Liver (tissue), 9 donors: ENCODE results near the gene CHST6. TPM values are rescaled to one million over a fixed set of nuclear protein-coding genes. Genes with fewer than 3 reads are reported as not detected.
A peak's percentile ranks its signal among the peaks of the same experiment; 100 is the strongest.

Source experiments
- DNase-seq: peaks from one replicate; pipeline ENCODE4 v3.0.0-alpha.2; 2017; ENCODE audit warnings: low spot score
- H3K27ac ChIP-seq, 2 donors: one replicate each; pipeline ENCODE4 v1.7.0; 2013; ENCODE audit warnings: inconsistent platforms in 2 of 2, low read length in 2 of 2, control low read depth in 1 of 2, low read depth in 1 of 2, mild to moderate bottlenecking in 1 of 2
- H3K27me3 ChIP-seq, 4 donors: one replicate each; pipeline versions ENCODE4 v1.6.1 to v1.7.0; 2013; ENCODE audit warnings: low read length in 3 of 4, inconsistent platforms in 1 of 4, mild to moderate bottlenecking in 1 of 4, moderate library complexity in 1 of 4; ENCODE audit not compliant: control insufficient read depth in 4 of 4, insufficient read depth in 4 of 4
- H3K36me3 ChIP-seq, 4 donors: one replicate each; pipeline versions ENCODE4 v1.6.1 to v1.7.0; 2013; ENCODE audit warnings: low read length in 3 of 4, mild to moderate bottlenecking in 3 of 4, low read depth in 1 of 4, moderate library complexity in 1 of 4; ENCODE audit not compliant: control insufficient read depth in 4 of 4, insufficient read depth in 3 of 4
- H3K4me1 ChIP-seq, 4 donors: one replicate each; pipeline versions ENCODE4 v1.6.1 to v1.7.0; 2013; ENCODE audit warnings: low read length in 3 of 4, mild to moderate bottlenecking in 3 of 4, moderate library complexity in 1 of 4; ENCODE audit not compliant: control insufficient read depth in 4 of 4, insufficient read depth in 4 of 4
- H3K4me3 ChIP-seq, 3 donors: one replicate each; pipeline versions ENCODE4 v1.6.1 to v1.7.0; 2013; ENCODE audit warnings: low read length in 3 of 3, control low read depth in 1 of 3, low read depth in 1 of 3, mild to moderate bottlenecking in 1 of 3
- H3K9ac ChIP-seq, 2 donors: one replicate each; pipeline ENCODE4 v1.7.0; 2013; ENCODE audit warnings: low read length in 2 of 2, mild to moderate bottlenecking in 2 of 2, moderate library complexity in 2 of 2, control low read depth in 1 of 2, low read depth in 1 of 2
- H3K9me3 ChIP-seq, 4 donors: one replicate each; pipeline versions ENCODE4 v1.6.1 to v1.7.0; 2013; ENCODE audit warnings: low read length in 3 of 4; ENCODE audit not compliant: control insufficient read depth in 4 of 4
- EGR1 ChIP-seq, 2 donors: IDR thresholded peaks; 2 replicates each; pipeline ENCODE4 v1.6.1; 2016 to 2018; ENCODE audit warnings: antibody characterized with exemption in 2 of 2, low read depth in 2 of 2
- FOXA1 ChIP-seq: IDR thresholded peaks from 2 replicates; pipeline ENCODE4 v1.6.1; 2016; ENCODE audit warnings: antibody characterized with exemption
- FOXA2 ChIP-seq: IDR thresholded peaks from 2 replicates; pipeline ENCODE4 v1.6.1; 2016; ENCODE audit warnings: antibody characterized with exemption
- GABPA ChIP-seq, 2 donors: IDR thresholded peaks in 1 of 2; conservative IDR thresholded peaks in 1 of 2; 2 replicates each; pipeline ENCODE4 v1.6.1; 2016; ENCODE audit warnings: antibody characterized with exemption in 2 of 2, mild to moderate bottlenecking in 1 of 2, moderate library complexity in 1 of 2
- HNF4A ChIP-seq, 2 donors: conservative IDR thresholded peaks; 2 replicates each; pipeline ENCODE4 v1.6.1; 2016; ENCODE audit warnings: antibody characterized with exemption in 2 of 2, mild to moderate bottlenecking in 2 of 2
- HNF4G ChIP-seq: IDR thresholded peaks from 2 replicates; pipeline ENCODE4 v1.6.1; 2016; ENCODE audit warnings: antibody characterized with exemption
- JUND ChIP-seq, 2 donors: IDR thresholded peaks; 2 replicates each; pipeline ENCODE4 v1.6.1; 2016; ENCODE audit warnings: antibody characterized with exemption in 2 of 2
- NR2F2 ChIP-seq: IDR thresholded peaks from 2 replicates; pipeline ENCODE4 v1.6.1; 2016; ENCODE audit warnings: antibody characterized with exemption
- RAD21 ChIP-seq, 2 donors: IDR thresholded peaks; 2 replicates each; pipeline ENCODE4 v1.6.1; 2016; ENCODE audit warnings: antibody characterized with exemption in 2 of 2, mild to moderate bottlenecking in 2 of 2
- RXRA ChIP-seq, 2 donors: IDR thresholded peaks; 2 replicates each; pipeline ENCODE4 v1.6.1; 2017 to 2018; ENCODE audit warnings: antibody characterized with exemption in 2 of 2, mild to moderate bottlenecking in 1 of 2
- SP1 ChIP-seq: IDR thresholded peaks from 2 replicates; pipeline ENCODE4 v1.6.1; 2018; ENCODE audit warnings: antibody characterized with exemption, mild to moderate bottlenecking
- YY1 ChIP-seq: IDR thresholded peaks from 2 replicates; pipeline ENCODE4 v1.6.1; 2016; ENCODE audit warnings: antibody characterized with exemption, mild to moderate bottlenecking
- WGBS: extraction: QIAGEN DNeasy Blood & Tissue Kit; methylation state at CpG from one replicate; pipeline ENCODE4 v1.1.7; 2013; 5-methylcytosine and 5-hydroxymethylcytosine counted together
- polyA plus RNA-seq, 2 donors: library from polyadenylated mRNA; stranded (reverse) in 1 of 2; unstranded in 1 of 2; fragments of 200-250 nt in 1 of 2; fragments of >200 nt in 1 of 2; fragmentation: Nextera tagmentation in 1 of 2; extraction: Ambion mirVana in 1 of 2; gene quantifications; one replicate each; pipeline versions ENCODE4 v1.2.1 to v1.2.3, GENCODE V29; 2013 to 2015
- total RNA-seq, 2 donors: library from RNA; depleted of rRNA; stranded (reverse); fragments of >200 nt; gene quantifications; one replicate each; pipeline ENCODE4 v1.2.3, GENCODE V29; 2014
- TF ChIP-seq, protein P1 (sequence below): IDR thresholded peaks from 2 replicates; pipeline ENCODE4 v1.6.1; 2016; ENCODE audit warnings: antibody characterized with exemption, mild to moderate bottlenecking
- TF ChIP-seq, protein P2 (sequence below): IDR thresholded peaks from 2 replicates; pipeline ENCODE4 v1.6.1; 2016; ENCODE audit warnings: antibody characterized with exemption
- TF ChIP-seq, protein P3 (sequence below): IDR thresholded peaks from 2 replicates; pipeline ENCODE4 v1.6.1; 2016; ENCODE audit warnings: antibody characterized with exemption
- TF ChIP-seq, protein P4 (sequence below): fragments of 150-350 bp; IDR thresholded peaks from 2 replicates; pipeline ENCODE4 v1.5.1; 2017; ENCODE audit warnings: improper control_type of control experiment, low read depth, low read length; ENCODE audit not compliant: missing input control
- TF ChIP-seq, protein P5 (sequence below): IDR thresholded peaks from 2 replicates; pipeline ENCODE4 v1.6.1; 2016; ENCODE audit warnings: antibody characterized with exemption
- donor health status: healthy.
- donor health status: healthy.
- donor health status: healthy.
- donor health status: healthy.
- donor health status: healthy.

Gene CHST6
- total and polyA plus RNA-seq, 4 donors, result under 0.01 to 0.17 TPM; not detected in 2

DNA sequence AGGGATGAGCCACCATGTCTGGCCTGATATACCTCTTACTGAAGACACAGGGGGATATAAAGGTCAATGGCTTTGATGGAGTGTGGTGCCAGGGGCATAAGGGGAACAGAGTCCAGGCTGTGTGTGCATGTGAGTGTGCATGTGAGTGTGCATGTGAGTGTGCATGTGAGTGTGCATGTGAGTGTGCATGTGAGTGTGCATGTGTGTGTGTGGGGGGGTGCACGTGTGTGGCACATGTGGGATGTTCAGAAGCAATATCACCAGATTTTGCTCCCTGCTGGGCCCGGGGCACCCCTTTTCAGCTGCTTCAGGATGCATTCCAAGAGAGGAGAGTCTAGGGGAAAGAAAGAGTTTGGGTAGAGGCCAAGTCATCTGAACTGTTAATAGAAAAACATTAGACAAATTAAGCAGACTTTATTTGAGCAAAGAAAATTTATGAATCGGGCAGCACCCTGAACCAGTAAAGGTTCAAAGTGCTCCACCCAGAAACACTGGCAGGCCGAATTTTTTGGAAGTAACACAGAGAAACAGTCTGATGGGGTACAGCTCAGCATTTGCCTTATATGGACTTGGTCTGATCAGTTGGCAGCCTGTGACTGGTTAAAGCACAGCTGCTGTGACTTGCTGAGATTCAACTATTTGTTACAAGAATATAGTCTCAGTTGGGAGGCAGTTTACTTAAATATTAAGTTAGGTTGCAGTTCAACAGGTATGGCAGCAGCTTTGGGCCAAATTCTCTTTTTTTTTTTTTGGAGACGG lies 31.0 kb upstream of the CHST6 start:
- H3K27me3 ChIP-seq, result no peaks in the 10 kb centered on the region
- peaks cover 0 to 11% (median 8%) of the 10 kb centered on the region in 4 donors for H3K4me1 ChIP-seq
- no peak overlapping the region for H3K4me3 ChIP-seq
- WGBS, result 74% methylated on average over 5 of the region's 5 CpGs
- H3K9me3 ChIP-seq, result no peaks in the 10 kb centered on the region
- no peaks in the 10 kb centered on the region for H3K36me3 ChIP-seq
- H3K9ac ChIP-seq, result no peak overlapping the region
- DNase-seq, result no peak
- no peak overlapping the region for H3K27ac ChIP-seq
- TF ChIP-seq HNF4A (conservative IDR thresholded peaks at IDR 0.05) (peak in 1 of 2 donors; percentile 13), EGR1 (IDR thresholded peaks at IDR 0.05; ENCODE audit: low read depth in 2 of 2) (no peak)

DNA sequence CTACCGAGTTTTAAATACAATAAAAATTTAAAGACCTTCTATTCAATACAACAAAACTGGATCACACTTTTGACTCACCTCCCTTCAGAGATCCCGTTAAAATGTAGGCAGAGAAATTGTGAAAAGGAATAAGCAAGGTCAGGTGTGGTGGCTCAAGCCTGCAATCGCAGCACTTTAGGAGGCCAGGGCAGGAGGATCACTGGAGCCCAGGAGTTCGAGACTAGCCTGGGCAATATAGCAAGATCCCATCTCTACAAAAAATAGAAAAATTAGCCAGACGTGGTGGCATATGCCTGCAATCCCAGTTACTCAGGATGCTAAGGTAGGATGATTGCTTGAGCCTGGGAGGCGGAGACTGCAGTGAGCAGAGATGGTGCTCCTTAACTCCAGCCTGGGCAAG lies 23.9 kb upstream of the CHST6 start:
- Histone ChIP-seq H3K9ac (no peak overlapping the region), H3K4me3 (no peak overlapping the region), H3K27ac (no peak overlapping the region), H3K27me3 (no peaks in the 10 kb centered on the region), H3K9me3 (no peaks in the 10 kb centered on the region), H3K36me3 (no peaks in the 10 kb centered on the region), H3K4me1 (peaks cover 0 to 8% (median 1%) of the 10 kb centered on the region in 4 donors)
- WGBS, result 95% methylated on average over 6 of the region's 6 CpGs
- no peak for TF ChIP-seq JUND (IDR thresholded peaks at IDR 0.05)
- TF ChIP-seq RAD21 (IDR thresholded peaks at IDR 0.05), result no peak
- TF ChIP-seq FOXA1, result no peak
- no peak for TF ChIP-seq RXRA (IDR thresholded peaks at IDR 0.05)
- TF ChIP-seq HNF4A (conservative IDR thresholded peaks at IDR 0.05), result no peak
- TF ChIP-seq EGR1 (IDR thresholded peaks at IDR 0.05; ENCODE audit: low read depth in 2 of 2), result no peak
- TF ChIP-seq, protein P1, sequence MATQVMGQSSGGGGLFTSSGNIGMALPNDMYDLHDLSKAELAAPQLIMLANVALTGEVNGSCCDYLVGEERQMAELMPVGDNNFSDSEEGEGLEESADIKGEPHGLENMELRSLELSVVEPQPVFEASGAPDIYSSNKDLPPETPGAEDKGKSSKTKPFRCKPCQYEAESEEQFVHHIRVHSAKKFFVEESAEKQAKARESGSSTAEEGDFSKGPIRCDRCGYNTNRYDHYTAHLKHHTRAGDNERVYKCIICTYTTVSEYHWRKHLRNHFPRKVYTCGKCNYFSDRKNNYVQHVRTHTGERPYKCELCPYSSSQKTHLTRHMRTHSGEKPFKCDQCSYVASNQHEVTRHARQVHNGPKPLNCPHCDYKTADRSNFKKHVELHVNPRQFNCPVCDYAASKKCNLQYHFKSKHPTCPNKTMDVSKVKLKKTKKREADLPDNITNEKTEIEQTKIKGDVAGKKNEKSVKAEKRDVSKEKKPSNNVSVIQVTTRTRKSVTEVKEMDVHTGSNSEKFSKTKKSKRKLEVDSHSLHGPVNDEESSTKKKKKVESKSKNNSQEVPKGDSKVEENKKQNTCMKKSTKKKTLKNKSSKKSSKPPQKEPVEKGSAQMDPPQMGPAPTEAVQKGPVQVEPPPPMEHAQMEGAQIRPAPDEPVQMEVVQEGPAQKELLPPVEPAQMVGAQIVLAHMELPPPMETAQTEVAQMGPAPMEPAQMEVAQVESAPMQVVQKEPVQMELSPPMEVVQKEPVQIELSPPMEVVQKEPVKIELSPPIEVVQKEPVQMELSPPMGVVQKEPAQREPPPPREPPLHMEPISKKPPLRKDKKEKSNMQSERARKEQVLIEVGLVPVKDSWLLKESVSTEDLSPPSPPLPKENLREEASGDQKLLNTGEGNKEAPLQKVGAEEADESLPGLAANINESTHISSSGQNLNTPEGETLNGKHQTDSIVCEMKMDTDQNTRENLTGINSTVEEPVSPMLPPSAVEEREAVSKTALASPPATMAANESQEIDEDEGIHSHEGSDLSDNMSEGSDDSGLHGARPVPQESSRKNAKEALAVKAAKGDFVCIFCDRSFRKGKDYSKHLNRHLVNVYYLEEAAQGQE, result no peak
- TF ChIP-seq, protein P2, sequence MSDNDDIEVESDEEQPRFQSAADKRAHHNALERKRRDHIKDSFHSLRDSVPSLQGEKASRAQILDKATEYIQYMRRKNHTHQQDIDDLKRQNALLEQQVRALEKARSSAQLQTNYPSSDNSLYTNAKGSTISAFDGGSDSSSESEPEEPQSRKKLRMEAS, result no peak
- no peak for TF ChIP-seq SP1
- TF ChIP-seq NR2F2, result no peak
- TF ChIP-seq, protein P3, sequence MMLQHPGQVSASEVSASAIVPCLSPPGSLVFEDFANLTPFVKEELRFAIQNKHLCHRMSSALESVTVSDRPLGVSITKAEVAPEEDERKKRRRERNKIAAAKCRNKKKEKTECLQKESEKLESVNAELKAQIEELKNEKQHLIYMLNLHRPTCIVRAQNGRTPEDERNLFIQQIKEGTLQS, result no peak
- TF ChIP-seq YY1, result no peak
- TF ChIP-seq GABPA (IDR thresholded peaks at IDR 0.05 in 1 of 2, conservative IDR thresholded peaks at IDR 0.05 in 1 of 2), result no peak
- TF ChIP-seq FOXA2, result no peak
- TF ChIP-seq HNF4G, result no peak
- TF ChIP-seq, protein P4, sequence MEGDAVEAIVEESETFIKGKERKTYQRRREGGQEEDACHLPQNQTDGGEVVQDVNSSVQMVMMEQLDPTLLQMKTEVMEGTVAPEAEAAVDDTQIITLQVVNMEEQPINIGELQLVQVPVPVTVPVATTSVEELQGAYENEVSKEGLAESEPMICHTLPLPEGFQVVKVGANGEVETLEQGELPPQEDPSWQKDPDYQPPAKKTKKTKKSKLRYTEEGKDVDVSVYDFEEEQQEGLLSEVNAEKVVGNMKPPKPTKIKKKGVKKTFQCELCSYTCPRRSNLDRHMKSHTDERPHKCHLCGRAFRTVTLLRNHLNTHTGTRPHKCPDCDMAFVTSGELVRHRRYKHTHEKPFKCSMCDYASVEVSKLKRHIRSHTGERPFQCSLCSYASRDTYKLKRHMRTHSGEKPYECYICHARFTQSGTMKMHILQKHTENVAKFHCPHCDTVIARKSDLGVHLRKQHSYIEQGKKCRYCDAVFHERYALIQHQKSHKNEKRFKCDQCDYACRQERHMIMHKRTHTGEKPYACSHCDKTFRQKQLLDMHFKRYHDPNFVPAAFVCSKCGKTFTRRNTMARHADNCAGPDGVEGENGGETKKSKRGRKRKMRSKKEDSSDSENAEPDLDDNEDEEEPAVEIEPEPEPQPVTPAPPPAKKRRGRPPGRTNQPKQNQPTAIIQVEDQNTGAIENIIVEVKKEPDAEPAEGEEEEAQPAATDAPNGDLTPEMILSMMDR, result no peak
- TF ChIP-seq, protein P5, sequence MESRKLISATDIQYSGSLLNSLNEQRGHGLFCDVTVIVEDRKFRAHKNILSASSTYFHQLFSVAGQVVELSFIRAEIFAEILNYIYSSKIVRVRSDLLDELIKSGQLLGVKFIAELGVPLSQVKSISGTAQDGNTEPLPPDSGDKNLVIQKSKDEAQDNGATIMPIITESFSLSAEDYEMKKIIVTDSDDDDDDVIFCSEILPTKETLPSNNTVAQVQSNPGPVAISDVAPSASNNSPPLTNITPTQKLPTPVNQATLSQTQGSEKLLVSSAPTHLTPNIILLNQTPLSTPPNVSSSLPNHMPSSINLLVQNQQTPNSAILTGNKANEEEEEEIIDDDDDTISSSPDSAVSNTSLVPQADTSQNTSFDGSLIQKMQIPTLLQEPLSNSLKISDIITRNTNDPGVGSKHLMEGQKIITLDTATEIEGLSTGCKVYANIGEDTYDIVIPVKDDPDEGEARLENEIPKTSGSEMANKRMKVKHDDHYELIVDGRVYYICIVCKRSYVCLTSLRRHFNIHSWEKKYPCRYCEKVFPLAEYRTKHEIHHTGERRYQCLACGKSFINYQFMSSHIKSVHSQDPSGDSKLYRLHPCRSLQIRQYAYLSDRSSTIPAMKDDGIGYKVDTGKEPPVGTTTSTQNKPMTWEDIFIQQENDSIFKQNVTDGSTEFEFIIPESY, result no peak
- no peak for DNase-seq
